Astrocyte (in vitro differentiated cells and primary cell): ENCODE data around the gene INO80.

Experiments
- CTCF ChIP-seq: IDR thresholded peaks from 2 replicates; pipeline ENCODE4 v1.5.1; 2011; ENCODE audit warnings: low read depth, mild to moderate bottlenecking, inconsistent platforms, low read length, moderate library complexity; ENCODE audit not compliant: insufficient read depth
- EZH2 ChIP-seq: IDR thresholded peaks from 2 replicates; pipeline ENCODE4 v1.6.1; 2012; ENCODE audit warnings: mild to moderate bottlenecking, low read length, inconsistent platforms; ENCODE audit not compliant: insufficient read depth

- no peak for TF ChIP-seq CTCF
- no peak for TF ChIP-seq EZH2
These were observed 95.3 kb downstream of the INO80 start for GRCh38 chr15:41020829-41021228.
